GM12892 (cell line): ENCODE data around the gene MOV10L1.

ENCODE experiments used
- DNase-seq: peaks from one replicate; pipeline ENCODE4 v3.0.0; 2011; ENCODE audit not compliant: insufficient read length
- FAIRE-seq: peaks from 2 replicates; lab custom pipeline; 2011; peaks lifted over from hg19 to GRCh38; lab: Jason Lieb, UNC
- POLR2A ChIP-seq: IDR thresholded peaks from 2 replicates; pipeline ENCODE4 v1.6.1; 2011; ENCODE audit warnings: low read depth, low read length, control low read depth
- POLR2AphosphoS5 ChIP-seq: IDR thresholded peaks from 2 replicates; pipeline ENCODE4 v1.6.1; 2011; ENCODE audit warnings: low read depth, low read length, control low read depth
- TAF1 ChIP-seq: IDR thresholded peaks from 2 replicates; pipeline ENCODE4 v1.6.1; 2011; ENCODE audit warnings: low read depth, mild to moderate bottlenecking, control low read depth, low read length, borderline replicate concordance

The MOV10L1 gene

DNA sequence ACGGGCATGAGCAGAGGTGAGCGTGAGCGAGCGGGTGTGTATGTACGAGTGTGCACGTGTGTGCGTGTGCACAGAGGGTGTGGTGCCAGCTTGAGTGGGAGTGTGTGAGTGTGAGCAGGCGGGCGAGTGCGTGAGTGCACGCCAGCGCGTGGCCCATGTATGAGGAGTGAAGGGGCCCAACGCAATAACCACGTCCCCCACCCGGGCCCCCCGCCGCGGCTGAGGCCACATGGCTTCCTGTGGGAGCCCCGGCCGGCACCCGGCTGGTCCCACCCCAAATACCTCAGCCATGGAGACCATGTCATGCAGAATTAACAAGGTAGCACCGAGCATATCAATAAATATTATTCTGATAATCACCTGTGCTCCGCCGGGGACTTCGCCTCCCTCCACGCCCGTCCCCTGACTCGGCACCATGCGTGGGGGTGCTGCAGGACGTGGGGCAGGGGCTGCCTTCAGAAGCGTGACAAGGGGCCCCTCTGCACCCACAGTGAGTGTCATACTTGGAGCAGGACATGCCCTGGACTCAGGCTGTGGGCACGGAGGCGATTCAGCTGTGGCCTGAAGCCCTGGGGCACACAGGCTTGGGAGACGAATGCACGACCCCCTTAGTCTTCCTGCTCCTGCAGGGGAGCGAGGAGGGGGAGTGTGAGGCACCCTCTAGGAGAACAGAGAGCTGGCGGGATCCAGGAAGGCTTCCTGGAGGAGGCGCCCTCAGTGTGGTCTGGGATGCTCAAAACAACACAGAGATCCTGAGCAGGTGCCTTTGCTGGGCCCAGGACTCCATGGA is 90.3 kb downstream of the MOV10L1 start:
- no peak for DNase-seq
- no peak for TF ChIP-seq POLR2AphosphoS5
- TF ChIP-seq POLR2A: no peak
- no peak for TF ChIP-seq TAF1
- FAIRE-seq: peak; percentile 9

- FAIRE-seq (no peak), DNase-seq (no peak)
- TF ChIP-seq POLR2A (no peak), TAF1 (no peak)
Measured at GRCh38 chr22:50180727-50181521, 91.1 kb downstream of the MOV10L1 start.

DNA sequence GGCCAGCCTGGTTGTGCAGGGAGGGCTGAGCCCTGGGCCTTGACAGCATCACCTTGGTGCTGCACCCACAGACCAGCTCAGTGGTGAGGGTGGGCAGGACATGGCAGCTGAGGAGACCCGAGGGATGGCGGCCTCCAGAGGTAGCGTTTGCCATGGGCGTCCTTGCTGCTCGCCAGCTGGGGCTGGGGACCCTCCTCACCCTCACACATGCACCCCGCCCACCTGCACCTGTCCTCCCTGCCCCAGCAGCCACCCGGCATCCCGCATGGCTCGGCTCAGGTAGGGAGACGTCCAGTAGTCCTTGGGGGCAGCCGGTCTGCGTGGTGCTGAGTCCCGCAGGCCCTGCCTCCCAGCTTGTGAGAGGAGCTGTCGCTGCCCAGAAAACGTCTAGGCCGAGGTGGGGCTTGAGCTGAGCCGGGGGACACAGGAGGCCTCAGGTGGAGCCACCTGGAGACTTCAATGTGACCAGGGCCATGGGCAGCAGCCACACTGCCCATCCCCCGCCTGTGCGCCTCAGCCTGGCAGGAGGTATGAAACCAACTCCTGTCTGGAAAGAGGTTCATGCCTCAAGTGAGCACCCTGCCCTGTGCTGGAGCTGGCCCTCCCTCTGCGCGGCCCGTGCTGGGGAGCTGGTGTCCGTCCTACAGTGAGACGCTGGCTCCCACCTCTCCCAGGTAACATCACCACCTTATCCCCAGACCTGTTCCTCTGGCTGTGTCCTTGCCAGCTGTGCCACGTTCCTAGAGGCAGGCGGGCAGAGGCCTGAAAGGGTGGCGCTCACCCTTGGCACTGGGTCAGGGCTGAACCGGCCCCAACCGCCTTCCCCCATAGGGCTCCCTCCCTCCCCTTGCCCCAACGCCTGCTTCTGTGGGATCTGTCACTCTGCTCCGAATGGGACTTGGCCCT is 92.6 kb downstream of the MOV10L1 start:
- no peak for DNase-seq
- no peak for FAIRE-seq
- TF ChIP-seq POLR2A (no peak), POLR2AphosphoS5 (no peak), TAF1 (no peak)

- TF ChIP-seq POLR2AphosphoS5: no peak
- no peak for TF ChIP-seq POLR2A
- no peak for TF ChIP-seq TAF1
- DNase-seq (no peak), FAIRE-seq (no peak)
Measured at GRCh38 chr22:50183141-50183971, 93.5 kb downstream of the MOV10L1 start.

GRCh38 chr22:50184004-50184901 is 94.4 kb downstream of the MOV10L1 start:
- no peak for TF ChIP-seq POLR2A
- no peak for TF ChIP-seq TAF1
- no peak for TF ChIP-seq POLR2AphosphoS5
- no peak for DNase-seq
- FAIRE-seq: no peak

- TF ChIP-seq POLR2A (no peak), TAF1 (no peak), POLR2AphosphoS5 (no peak)
- FAIRE-seq (peak; percentile 83), DNase-seq (peak; percentile 60)
Measured at GRCh38 chr22:50184902-50185374, 95.1 kb downstream of the MOV10L1 start.

GRCh38 chr22:50185375-50186087 is 95.7 kb downstream of the MOV10L1 start, which contains the start of gene TRABD:
TRABD (plus strand) TSS chr22:50185913; CDS start chr22:50193061, 7,148 bp downstream.
- DNase-seq (peak; percentile 95), FAIRE-seq (peak; percentile 96)

DNA sequence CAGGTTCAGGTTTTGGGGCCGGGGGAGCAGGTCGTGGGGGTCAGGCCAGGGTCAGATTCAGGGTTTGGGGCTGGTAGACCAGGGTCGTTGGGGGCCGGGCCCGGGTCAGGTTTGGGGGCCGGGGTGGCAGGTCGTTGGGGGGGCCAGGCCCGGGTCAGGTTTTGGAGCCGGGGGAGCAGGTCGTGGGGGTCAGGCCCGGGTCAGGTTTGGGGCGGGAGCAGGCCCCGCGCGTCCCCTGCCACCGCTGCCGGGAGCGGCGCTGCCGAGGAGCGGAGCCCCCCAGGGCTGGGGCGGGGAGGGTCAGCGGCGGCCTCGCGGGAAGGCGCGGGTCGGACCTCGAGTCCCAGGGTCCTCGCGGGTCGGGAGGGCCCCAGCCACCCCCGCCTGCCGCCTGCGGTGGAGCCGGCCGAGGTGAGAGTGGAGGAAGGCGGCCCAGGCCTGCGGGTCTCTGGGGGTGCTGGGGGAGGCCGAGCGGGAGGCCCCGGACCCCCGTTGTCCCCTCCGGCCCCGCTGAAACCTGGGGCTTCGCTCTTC is 96.4 kb downstream of the MOV10L1 start:
- DNase-seq (no peak), FAIRE-seq (peak; percentile 36)
- no peak for TF ChIP-seq POLR2AphosphoS5
- TF ChIP-seq TAF1: no peak
- no peak; the same call in 1 of the 2 replicates for TF ChIP-seq POLR2A

More at GRCh38 chr22:50185375-50186087, 95.7 kb downstream of the MOV10L1 start, which contains the start of gene TRABD:
- TF ChIP-seq POLR2AphosphoS5: no peak
- peak; percentile 50; the same call in 1 of the 2 replicates for TF ChIP-seq POLR2A
- no peak for TF ChIP-seq TAF1
